ENCODE results near the gene TBCA.

DNA sequence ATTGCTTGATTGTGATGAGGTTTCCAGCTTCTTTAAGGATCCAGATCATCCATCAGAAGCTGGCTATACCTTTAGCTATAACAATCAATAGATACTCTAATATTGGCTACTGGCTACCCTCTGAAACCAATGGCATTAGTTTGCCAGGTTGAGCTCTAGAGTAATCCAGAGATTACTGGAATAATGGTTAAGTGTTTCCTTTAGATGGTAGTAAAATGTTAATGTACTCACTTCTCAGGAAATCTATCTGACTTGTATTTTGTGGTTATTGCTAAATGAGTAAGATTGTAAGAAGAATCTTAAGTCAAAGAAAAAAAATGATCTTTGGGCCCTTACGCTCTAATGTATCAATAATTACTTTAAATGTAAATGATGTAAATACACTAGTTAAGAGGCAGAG, 80.0 kb downstream of the TBCA start:
- TF ChIP-seq ELF1 (IDR thresholded peaks at IDR 0.05; ENCODE audit: borderline replicate concordance, low read depth), result no peak
- TF ChIP-seq ZFX (IDR thresholded peaks at IDR 0.05), result no peak
- TF ChIP-seq, protein P1, sequence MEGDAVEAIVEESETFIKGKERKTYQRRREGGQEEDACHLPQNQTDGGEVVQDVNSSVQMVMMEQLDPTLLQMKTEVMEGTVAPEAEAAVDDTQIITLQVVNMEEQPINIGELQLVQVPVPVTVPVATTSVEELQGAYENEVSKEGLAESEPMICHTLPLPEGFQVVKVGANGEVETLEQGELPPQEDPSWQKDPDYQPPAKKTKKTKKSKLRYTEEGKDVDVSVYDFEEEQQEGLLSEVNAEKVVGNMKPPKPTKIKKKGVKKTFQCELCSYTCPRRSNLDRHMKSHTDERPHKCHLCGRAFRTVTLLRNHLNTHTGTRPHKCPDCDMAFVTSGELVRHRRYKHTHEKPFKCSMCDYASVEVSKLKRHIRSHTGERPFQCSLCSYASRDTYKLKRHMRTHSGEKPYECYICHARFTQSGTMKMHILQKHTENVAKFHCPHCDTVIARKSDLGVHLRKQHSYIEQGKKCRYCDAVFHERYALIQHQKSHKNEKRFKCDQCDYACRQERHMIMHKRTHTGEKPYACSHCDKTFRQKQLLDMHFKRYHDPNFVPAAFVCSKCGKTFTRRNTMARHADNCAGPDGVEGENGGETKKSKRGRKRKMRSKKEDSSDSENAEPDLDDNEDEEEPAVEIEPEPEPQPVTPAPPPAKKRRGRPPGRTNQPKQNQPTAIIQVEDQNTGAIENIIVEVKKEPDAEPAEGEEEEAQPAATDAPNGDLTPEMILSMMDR (IDR thresholded peaks at IDR 0.05 in 2 of 3, conservative IDR thresholded peaks at IDR 0.05 in 1 of 3; ENCODE audit: borderline replicate concordance in 1 of 3, insufficient read depth in 1 of 3, low read depth in 2 of 3, low read length in 2 of 3), result no peak
- no peak for TF ChIP-seq MAX (IDR thresholded peaks at IDR 0.05)
- TF ChIP-seq POLR2A (IDR thresholded peaks at IDR 0.05; ENCODE audit: borderline replicate concordance, extremely low read depth, insufficient read depth, insufficient read length), result no peak
- TF ChIP-seq REST (IDR thresholded peaks at IDR 0.05; ENCODE audit: low read depth), result no peak
- TF ChIP-seq JUND (IDR thresholded peaks at IDR 0.05), result no peak
- no peak for TF ChIP-seq ATF3 (IDR thresholded peaks at IDR 0.05)
- TF ChIP-seq RAD21 (IDR thresholded peaks at IDR 0.05; ENCODE audit: low read depth), result no peak

Data from HCT116 (cell line).